ENCODE data around the gene FUT9.

DNA sequence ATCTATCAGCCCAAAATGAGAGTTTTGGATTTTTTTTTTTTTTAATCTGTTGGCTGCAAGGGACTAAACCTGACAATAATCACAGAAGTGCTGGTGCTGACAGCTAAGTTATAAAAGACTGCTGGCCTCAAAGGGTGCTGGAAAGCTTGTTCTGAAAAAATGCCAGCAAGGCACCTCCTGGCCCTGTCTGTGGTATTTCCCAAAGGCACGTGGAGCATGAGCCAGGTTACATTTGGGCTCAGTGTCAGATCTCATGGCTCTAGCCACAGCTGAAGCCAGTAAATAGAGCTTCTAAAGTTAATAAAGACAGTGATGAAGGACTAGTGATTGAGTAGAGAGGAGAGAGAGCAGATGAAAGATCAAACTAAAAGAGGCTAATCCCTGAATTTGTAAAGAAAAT is 178.9 kb downstream of the FUT9 start:
- TF ChIP-seq, protein P1, sequence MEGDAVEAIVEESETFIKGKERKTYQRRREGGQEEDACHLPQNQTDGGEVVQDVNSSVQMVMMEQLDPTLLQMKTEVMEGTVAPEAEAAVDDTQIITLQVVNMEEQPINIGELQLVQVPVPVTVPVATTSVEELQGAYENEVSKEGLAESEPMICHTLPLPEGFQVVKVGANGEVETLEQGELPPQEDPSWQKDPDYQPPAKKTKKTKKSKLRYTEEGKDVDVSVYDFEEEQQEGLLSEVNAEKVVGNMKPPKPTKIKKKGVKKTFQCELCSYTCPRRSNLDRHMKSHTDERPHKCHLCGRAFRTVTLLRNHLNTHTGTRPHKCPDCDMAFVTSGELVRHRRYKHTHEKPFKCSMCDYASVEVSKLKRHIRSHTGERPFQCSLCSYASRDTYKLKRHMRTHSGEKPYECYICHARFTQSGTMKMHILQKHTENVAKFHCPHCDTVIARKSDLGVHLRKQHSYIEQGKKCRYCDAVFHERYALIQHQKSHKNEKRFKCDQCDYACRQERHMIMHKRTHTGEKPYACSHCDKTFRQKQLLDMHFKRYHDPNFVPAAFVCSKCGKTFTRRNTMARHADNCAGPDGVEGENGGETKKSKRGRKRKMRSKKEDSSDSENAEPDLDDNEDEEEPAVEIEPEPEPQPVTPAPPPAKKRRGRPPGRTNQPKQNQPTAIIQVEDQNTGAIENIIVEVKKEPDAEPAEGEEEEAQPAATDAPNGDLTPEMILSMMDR (IDR thresholded peaks at IDR 0.05): no peak
- TF ChIP-seq EZH2phosphoT487 (IDR thresholded peaks at IDR 0.05) (no peak), EZH2 (IDR thresholded peaks at IDR 0.05) (no peak)

Data from neural progenitor cell (in vitro differentiated cells).